Activated naive CD4-positive, alpha-beta T cell treated with anti-CD3 and anti-CD28 coated beads for 36 hours (primary cell): ENCODE measurements around the gene LOX. TPM values are rescaled to one million over a fixed set of nuclear protein-coding genes. Genes with fewer than 3 reads are reported as not detected.

Experiments
- CTCF ChIA-PET: fragments of 350-600 bp; sonication (Branson Sonifier 250); formaldehyde crosslinking; loops from one replicate; lab custom pipeline; 2021; ENCODE audit warnings: antibody characterized with exemption; lab: Charles Lee
- DNase-seq: peaks from one replicate; pipeline ENCODE4 v3.0.0-alpha.2; 2020
- H3K27ac Mint-ChIP-seq: one replicate; pipeline ENCODE4 v1.8.0; 2021; ENCODE audit warnings: mild to moderate bottlenecking, mixed read lengths
- H3K27me3 Mint-ChIP-seq: one replicate; pipeline ENCODE4 v1.8.0; 2021; ENCODE audit warnings: low read depth, mixed read lengths
- H3K36me3 Mint-ChIP-seq: one replicate; pipeline ENCODE4 v1.8.0; 2021; ENCODE audit warnings: low read depth, mixed read lengths
- H3K4me1 Mint-ChIP-seq: one replicate; pipeline ENCODE4 v1.8.0; 2021; ENCODE audit warnings: low read depth, mixed read lengths
- H3K4me3 Mint-ChIP-seq: one replicate; pipeline ENCODE4 v1.8.0; 2021; ENCODE audit warnings: mild to moderate bottlenecking, moderate library complexity, mixed read lengths
- H3K9me3 Mint-ChIP-seq: one replicate; pipeline ENCODE4 v1.8.0; 2021; ENCODE audit warnings: mixed read lengths
- intact Hi-C: fragments of 100-400 bp; cut with micrococcal nuclease; formaldehyde crosslinking; loops from one replicate; pipeline ENCODE4 v1.15.1; 2023
- total RNA-seq, 2 experiments: library from RNA; stranded (reverse); gene quantifications; one replicate each; pipeline ENCODE4 v1.2.3, GENCODE V29; 2021

The LOX gene
- total RNA-seq, 2 experiments from 2014 or later = not detected

- Mint-ChIP-seq H3K4me1 (peaks cover 3% of the 10 kb centered on the region), H3K27me3 (no peaks in the 10 kb centered on the region), H3K36me3 (peaks cover 32% of the 10 kb centered on the region), H3K4me3 (no peak overlapping the region), H3K27ac (no peak overlapping the region), H3K9me3 (no peaks in the 10 kb centered on the region)
- CTCF ChIA-PET = no interaction called here
- intact Hi-C loops = no loop called here
- DNase-seq = no peak
Observed at GRCh38 chr5:122031836-122032235, 46.2 kb downstream of the LOX start.

DNA sequence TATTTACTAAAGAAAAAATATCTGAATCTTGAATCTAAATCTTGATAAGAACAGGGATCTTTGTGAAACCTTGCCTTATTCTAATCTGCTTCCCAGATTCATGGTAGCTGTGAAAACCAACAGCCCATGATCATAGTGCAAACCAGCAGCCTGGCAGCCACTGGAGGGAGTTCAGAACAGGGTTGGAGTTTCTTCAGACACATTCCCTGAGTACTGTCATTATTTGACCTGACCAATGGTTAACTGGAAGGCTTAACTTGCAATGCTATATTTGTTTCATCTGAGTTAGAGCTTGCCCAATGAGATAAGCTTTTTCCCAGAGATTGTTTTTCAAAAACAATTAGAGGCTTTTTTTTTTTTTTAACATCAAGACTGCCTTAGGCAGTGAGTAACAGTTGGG is 47.8 kb downstream of the LOX start:
- H3K4me3 Mint-ChIP-seq = no peak overlapping the region
- peaks cover 3% of the 10 kb centered on the region for H3K4me1 Mint-ChIP-seq
- peaks cover 35% of the 10 kb centered on the region for H3K36me3 Mint-ChIP-seq
- intact Hi-C loops = no loop called here
- H3K27ac Mint-ChIP-seq = no peak overlapping the region
- CTCF ChIA-PET = no interaction called here
- no peaks in the 10 kb centered on the region for H3K9me3 Mint-ChIP-seq
- no peak for DNase-seq
- no peaks in the 10 kb centered on the region for H3K27me3 Mint-ChIP-seq

DNA sequence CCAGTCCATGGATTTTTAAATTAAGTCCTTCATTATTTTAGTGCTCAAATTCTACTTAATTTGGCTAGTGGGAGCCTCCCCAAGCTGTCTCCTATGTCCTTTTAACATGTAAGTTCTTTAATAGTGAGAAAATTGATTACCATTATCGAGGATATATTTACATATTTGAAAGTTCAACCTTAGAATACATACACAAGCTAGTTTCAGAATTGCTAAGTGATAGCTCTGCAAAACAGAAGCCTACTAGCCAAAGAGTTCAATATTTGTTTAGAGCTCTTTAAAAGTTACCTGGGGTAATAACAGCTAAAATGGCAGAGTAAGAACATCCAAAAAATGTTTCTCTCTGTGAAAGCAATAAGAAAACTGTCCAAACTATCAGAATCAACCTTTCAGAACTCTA is 48.2 kb downstream of the LOX start:
- peaks cover 32% of the 10 kb centered on the region for H3K36me3 Mint-ChIP-seq
- CTCF ChIA-PET = no interaction called here
- no peak overlapping the region for H3K4me3 Mint-ChIP-seq
- DNase-seq = no peak
- no peaks in the 10 kb centered on the region for H3K9me3 Mint-ChIP-seq
- H3K27ac Mint-ChIP-seq = no peak overlapping the region
- peaks cover 3% of the 10 kb centered on the region for H3K4me1 Mint-ChIP-seq
- H3K27me3 Mint-ChIP-seq = no peaks in the 10 kb centered on the region
- intact Hi-C loops = no loop called here

GRCh38 chr5:122022966-122023365 is 55.1 kb downstream of the LOX start:
- CTCF ChIA-PET = no interaction called here
- H3K4me1 Mint-ChIP-seq = peaks cover 10% of the 10 kb centered on the region
- no peaks in the 10 kb centered on the region for H3K9me3 Mint-ChIP-seq
- no peaks in the 10 kb centered on the region for H3K27me3 Mint-ChIP-seq
- no peak for DNase-seq
- H3K4me3 Mint-ChIP-seq = no peak overlapping the region
- intact Hi-C loops = no loop called here
- H3K27ac Mint-ChIP-seq = no peak overlapping the region
- H3K36me3 Mint-ChIP-seq = peaks cover 45% of the 10 kb centered on the region

- Mint-ChIP-seq H3K9me3 (no peaks in the 10 kb centered on the region), H3K27me3 (no peaks in the 10 kb centered on the region), H3K27ac (no peak overlapping the region), H3K4me1 (peaks cover 9% of the 10 kb centered on the region), H3K4me3 (no peak overlapping the region), H3K36me3 (peaks cover 43% of the 10 kb centered on the region)
- intact Hi-C loops = loop anchor here (1.0 to 2.0 kb wide), 5 partner anchors 11 to 161 kb away; no protein-coding TSS in a partner anchor
- CTCF ChIA-PET = interaction anchor here (0.7 kb wide), 1 partner anchor 38 kb away, joined by 4 read pairs; no protein-coding TSS in a partner anchor
- no peak for DNase-seq
Observed at GRCh38 chr5:122019919-122020590, 58.0 kb downstream of the LOX start.

- CTCF ChIA-PET = no interaction called here
- H3K9me3 Mint-ChIP-seq = no peaks in the 10 kb centered on the region
- peaks cover 14% of the 10 kb centered on the region for H3K36me3 Mint-ChIP-seq
Observed at GRCh38 chr5:122015471-122015870, 62.6 kb downstream of the LOX start.

GRCh38 chr5:122014236-122014935 is 63.7 kb downstream of the LOX start:
- Mint-ChIP-seq H3K4me1 (peaks cover 9% of the 10 kb centered on the region), H3K9me3 (no peaks in the 10 kb centered on the region), H3K4me3 (no peak overlapping the region), H3K36me3 (peaks cover 10% of the 10 kb centered on the region), H3K27me3 (no peaks in the 10 kb centered on the region), H3K27ac (no peak overlapping the region)
- CTCF ChIA-PET = interaction anchor here (0.6 kb wide), 1 partner anchor 140 kb away, joined by 3 read pairs; no protein-coding TSS in a partner anchor
- no peak for DNase-seq
- intact Hi-C loops = no loop called here

More at GRCh38 chr5:122015471-122015870, 62.6 kb downstream of the LOX start:
- H3K4me1 Mint-ChIP-seq = peaks cover 8% of the 10 kb centered on the region
- intact Hi-C loops = no loop called here
- DNase-seq = no peak
- no peak overlapping the region for H3K4me3 Mint-ChIP-seq
- no peaks in the 10 kb centered on the region for H3K27me3 Mint-ChIP-seq
- no peak overlapping the region for H3K27ac Mint-ChIP-seq

Other genes with a start within 250 kb of the LOX start
- not detected for gene FTMT, start 226.4 kb downstream of the LOX start, total RNA-seq
- 10 to 100 TPM in 1 of 2 experiments, 1 to 10 TPM in 1; 9.3 to 10.2 TPM for gene SRFBP1, start 116.3 kb downstream of the LOX start, total RNA-seq
- gene ZNF474, start 51.3 kb upstream of the LOX start, total RNA-seq = not detected
- gene SNCAIP, start 234.0 kb upstream of the LOX start, total RNA-seq = not detected